BE2C (cell line): ENCODE measurements around the gene POU2AF1.

Experiments
- DNase-seq: peaks from one replicate; pipeline ENCODE4 v3.0.0-alpha.2; 2020
- H3K27me3 ChIP-seq: fragments of 250-450 bp; sonication (Bioruptor Pico); 2 replicates; pipeline ENCODE4 v1.5.1; 2020; ENCODE audit warnings: mild to moderate bottlenecking
- H3K36me3 ChIP-seq: fragments of 250-450 bp; sonication (Bioruptor Pico); 2 replicates; pipeline ENCODE4 v1.5.1; 2020; ENCODE audit warnings: mild to moderate bottlenecking
- H3K4me1 ChIP-seq: fragments of 250-450 bp; sonication (Bioruptor Pico); 2 replicates; pipeline ENCODE4 v1.5.1; 2020
- H3K4me3 ChIP-seq: 2 replicates; pipeline ENCODE4 v1.5.1; 2011; ENCODE audit warnings: low read depth, low read length
- H3K9me3 ChIP-seq: fragments of 250-450 bp; sonication (Bioruptor Pico); 2 replicates; pipeline ENCODE4 v1.5.1; 2020
- TF ChIP-seq, protein P1 (sequence below): IDR thresholded peaks from 2 replicates; pipeline ENCODE4 v1.5.1; 2012; ENCODE audit warnings: mild to moderate bottlenecking, low read depth, low read length

POU2AF1 gene

DNA sequence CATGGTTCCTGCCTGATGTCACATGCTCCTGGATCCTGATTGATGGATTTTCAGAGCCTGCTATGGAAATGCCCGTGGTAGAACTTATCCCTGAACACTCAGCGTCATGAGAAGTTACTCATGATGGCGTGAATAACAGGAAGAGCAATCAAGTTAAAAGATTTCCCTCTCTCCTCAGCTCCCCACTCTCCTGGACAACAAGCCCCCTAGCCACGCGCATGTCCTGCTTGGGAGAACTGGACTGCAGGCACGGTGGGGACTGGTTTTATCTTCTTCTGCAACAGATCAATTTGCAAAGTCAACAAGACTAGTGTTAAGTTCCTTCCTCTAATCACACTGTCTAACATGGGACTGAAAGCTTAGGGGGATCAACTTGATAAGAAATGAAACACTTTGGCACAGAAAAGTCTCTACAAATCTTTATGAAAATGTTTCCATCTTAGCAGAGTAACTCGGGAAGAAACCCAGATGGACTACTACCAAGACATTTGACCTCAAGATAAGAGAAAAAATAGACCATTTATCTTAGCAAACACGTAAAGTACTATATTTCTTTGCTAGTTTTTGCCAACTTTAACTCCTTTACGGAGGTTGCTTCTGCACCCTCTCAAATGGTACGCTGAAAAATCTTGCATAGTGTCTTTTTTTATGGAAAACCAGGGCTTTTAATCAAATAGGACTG, 27.6 kb downstream of the POU2AF1 start:
- Histone ChIP-seq H3K4me1 (no peaks in the 10 kb centered on the region), H3K4me3 (no peak overlapping the region), H3K36me3 (no peaks in the 10 kb centered on the region), H3K9me3 (no peaks in the 10 kb centered on the region), H3K27me3 (peaks cover 19% of the 10 kb centered on the region)
- TF ChIP-seq, protein P1, sequence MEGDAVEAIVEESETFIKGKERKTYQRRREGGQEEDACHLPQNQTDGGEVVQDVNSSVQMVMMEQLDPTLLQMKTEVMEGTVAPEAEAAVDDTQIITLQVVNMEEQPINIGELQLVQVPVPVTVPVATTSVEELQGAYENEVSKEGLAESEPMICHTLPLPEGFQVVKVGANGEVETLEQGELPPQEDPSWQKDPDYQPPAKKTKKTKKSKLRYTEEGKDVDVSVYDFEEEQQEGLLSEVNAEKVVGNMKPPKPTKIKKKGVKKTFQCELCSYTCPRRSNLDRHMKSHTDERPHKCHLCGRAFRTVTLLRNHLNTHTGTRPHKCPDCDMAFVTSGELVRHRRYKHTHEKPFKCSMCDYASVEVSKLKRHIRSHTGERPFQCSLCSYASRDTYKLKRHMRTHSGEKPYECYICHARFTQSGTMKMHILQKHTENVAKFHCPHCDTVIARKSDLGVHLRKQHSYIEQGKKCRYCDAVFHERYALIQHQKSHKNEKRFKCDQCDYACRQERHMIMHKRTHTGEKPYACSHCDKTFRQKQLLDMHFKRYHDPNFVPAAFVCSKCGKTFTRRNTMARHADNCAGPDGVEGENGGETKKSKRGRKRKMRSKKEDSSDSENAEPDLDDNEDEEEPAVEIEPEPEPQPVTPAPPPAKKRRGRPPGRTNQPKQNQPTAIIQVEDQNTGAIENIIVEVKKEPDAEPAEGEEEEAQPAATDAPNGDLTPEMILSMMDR: no peak
- no peak for DNase-seq

DNA sequence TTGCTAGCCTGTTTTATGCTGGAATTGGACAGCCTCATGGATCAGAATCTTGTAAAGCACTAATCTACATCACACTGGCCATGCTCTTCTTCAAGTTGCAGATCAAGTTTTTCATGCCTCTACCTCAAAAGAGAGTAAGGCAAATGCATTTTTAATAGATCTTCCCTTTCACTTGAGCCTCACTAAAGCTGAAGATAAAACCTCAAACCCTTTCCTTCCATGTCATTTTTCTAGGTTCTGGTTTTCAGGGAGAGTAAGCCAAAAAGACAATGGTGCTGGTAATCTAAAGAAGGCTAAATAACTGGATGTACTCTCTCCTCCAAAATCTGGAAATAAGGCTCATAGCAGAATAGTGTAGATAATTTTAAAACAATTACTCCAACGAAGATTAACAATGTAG, 28.3 kb downstream of the POU2AF1 start:
- H3K4me1 ChIP-seq: no peaks in the 10 kb centered on the region

DNA sequence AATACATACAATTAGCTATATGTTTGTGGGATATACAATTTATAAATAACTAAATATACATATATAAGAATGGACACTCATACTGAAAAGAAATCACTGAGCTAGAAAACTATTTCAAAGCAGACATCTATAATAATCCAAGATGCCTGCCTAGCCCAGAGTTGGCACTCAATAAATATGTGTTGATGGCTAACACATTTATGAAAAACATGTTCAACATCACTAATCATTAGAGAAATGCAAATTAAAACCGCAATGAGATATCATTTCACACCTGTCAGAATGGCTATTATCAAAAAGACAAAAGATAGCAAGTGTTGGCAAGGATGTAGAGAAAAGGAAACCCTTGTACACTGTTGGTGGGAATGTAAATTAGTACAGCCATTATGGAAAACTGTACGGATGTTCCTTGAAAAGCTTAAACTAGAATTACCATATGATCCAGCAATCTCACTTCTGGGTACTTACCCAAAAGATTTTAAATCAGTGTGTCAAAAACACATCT, 29.8 kb downstream of the POU2AF1 start:
- DNase-seq: no peak
- Histone ChIP-seq H3K4me1 (no peaks in the 10 kb centered on the region), H3K9me3 (no peaks in the 10 kb centered on the region), H3K27me3 (peaks cover 24% of the 10 kb centered on the region), H3K4me3 (no peak overlapping the region), H3K36me3 (no peaks in the 10 kb centered on the region)
- TF ChIP-seq, protein P1: no peak

More for the DNA sequence above, 28.3 kb downstream of the POU2AF1 start:
- H3K4me3 ChIP-seq: no peak overlapping the region
- no peaks in the 10 kb centered on the region for H3K36me3 ChIP-seq
- H3K27me3 ChIP-seq: peaks cover 24% of the 10 kb centered on the region
- DNase-seq: no peak
- TF ChIP-seq, protein P1: no peak
- no peaks in the 10 kb centered on the region for H3K9me3 ChIP-seq

DNA sequence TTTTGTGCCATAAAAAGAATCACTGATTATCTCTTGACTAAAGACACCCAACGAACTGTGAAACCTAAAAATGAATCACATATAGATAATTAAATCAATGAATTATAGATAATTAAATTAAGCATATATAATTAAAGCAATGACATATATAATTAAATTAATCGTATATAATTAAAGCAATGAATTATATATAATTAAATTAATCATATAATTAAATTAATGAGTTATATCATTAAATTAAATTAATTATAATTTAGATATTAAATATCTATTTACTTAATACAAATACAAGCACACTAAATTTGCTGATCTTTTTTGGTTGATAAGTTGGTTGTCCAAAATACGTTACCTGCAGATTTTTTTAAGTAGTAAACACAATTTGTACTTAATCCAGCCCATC, 30.9 kb downstream of the POU2AF1 start:
- Histone ChIP-seq H3K4me1 (no peaks in the 10 kb centered on the region), H3K27me3 (peaks cover 24% of the 10 kb centered on the region), H3K36me3 (no peaks in the 10 kb centered on the region), H3K4me3 (no peak overlapping the region), H3K9me3 (no peaks in the 10 kb centered on the region)
- DNase-seq: no peak
- TF ChIP-seq, protein P1: no peak

DNA sequence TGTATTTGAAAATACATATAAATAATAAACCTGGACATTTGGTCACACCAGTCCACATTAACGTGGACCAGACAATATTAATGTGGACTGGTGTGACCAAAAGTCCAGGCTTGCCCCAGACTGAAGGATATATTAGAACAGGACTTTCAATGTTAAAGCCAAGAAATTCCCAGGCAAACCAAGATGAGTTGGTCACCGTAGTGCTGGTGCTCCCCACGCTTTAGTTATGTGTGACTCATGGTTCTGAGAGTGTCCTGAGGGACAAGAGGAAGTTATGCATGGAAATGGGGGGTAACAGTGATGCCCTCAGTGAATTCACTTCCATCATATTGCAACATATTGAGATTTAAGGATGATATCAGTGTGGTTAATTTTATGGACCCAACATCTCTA, 31.4 kb downstream of the POU2AF1 start:
- no peaks in the 10 kb centered on the region for H3K36me3 ChIP-seq
- no peaks in the 10 kb centered on the region for H3K4me1 ChIP-seq
- no peaks in the 10 kb centered on the region for H3K9me3 ChIP-seq
- H3K4me3 ChIP-seq: no peak overlapping the region
- H3K27me3 ChIP-seq: peaks cover 24% of the 10 kb centered on the region
- TF ChIP-seq, protein P1: no peak
- DNase-seq: no peak

DNA sequence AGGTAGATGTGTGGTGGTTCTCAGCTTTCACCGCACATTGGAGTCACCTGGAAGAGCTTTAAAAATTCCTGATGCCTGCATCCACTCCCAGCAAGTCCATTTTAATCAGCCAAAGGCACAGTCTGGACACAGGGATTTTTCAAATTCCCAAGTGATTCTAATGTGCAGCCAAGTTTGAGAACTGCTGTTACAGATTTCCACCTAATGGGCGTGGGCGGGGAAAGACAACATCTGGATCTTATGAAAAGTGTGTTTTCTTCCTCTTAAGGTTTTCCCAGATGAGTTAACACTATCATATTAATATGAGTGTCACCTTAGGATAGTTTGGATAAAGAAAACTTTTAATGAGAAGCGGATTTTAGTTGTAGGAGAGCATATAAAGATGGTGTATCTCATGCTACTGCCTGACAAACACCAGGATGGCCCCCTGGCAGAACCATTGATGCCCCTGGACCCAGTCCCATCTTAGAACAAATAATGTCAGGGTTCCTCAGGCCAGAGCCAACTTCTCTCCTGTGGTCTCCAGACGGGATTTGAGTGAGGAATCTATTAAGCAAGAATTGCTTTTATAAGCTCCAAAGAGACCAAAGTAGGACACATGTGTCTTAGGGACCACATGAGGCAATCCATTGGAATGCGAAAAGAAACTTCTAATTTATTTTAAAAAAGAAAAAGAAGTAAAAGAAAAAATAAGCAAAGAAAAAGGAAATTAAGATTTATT, 31.9 kb downstream of the POU2AF1 start:
- Histone ChIP-seq H3K36me3 (no peaks in the 10 kb centered on the region), H3K4me1 (no peaks in the 10 kb centered on the region), H3K9me3 (no peaks in the 10 kb centered on the region), H3K4me3 (no peak overlapping the region), H3K27me3 (peaks cover 28% of the 10 kb centered on the region)
- TF ChIP-seq, protein P1: no peak
- no peak for DNase-seq
